HCT116 (cell line): ENCODE measurements around the gene FALEC. TPM values are rescaled to one million over a fixed set of nuclear protein-coding genes. Genes with fewer than 3 reads are reported as not detected.

ENCODE experiments used
- ATAC-seq: fragments of 200-7000 bp; cut with Tn5 transposase; 2 replicates; pipeline ENCODE4 v1.9.1; 2020; ENCODE audit warnings: mild to moderate bottlenecking, moderate library complexity
- BruUV-seq: library from RNA; stranded (reverse); fragments of 400-500 nt; replicated peaks from 2 replicates; lab custom pipeline; 2021; lab: Mats Ljungman, UMichigan
- CTCF ChIA-PET: fragments of 300-600 bp; sonication (Branson Sonifier 250); formaldehyde crosslinking; loops from one replicate; lab custom pipeline; 2021; ENCODE audit warnings: antibody characterized with exemption; lab: Charles Lee
- POLR2A ChIA-PET: fragments of 300-600, 350-600 bp; sonication (Branson Sonifier 250); formaldehyde crosslinking; loops from one replicate; lab custom pipeline; 2021; ENCODE audit warnings: antibody characterized with exemption; lab: Charles Lee
- RAD21 ChIA-PET, 2 experiments: fragments of 300-600 bp; sonication (Branson Sonifier 250); formaldehyde crosslinking; loops; one replicate each; lab custom pipeline; 2023; ENCODE audit warnings: low total read pairs in 2 of 2; ENCODE audit not compliant: uncharacterized antibody in 2 of 2, unreplicated experiment in 2 of 2, low non-redundant PET in 1 of 2; lab: Charles Lee
- DNase-seq: peaks from one replicate; pipeline ENCODE4 v3.0.0-alpha.2; 2010; ENCODE audit warnings: low read depth, low spot score
- H2AFZ ChIP-seq: fragments of 200-600 bp; shearing (Covaris generic), sonication (generic); 2 replicates; pipeline ENCODE4 v1.6.1; 2017; ENCODE audit warnings: low read depth, mixed run types, mixed read lengths, antibody characterized with exemption, low read length; ENCODE audit not compliant: poor library complexity, severe bottlenecking
- H3K27ac ChIP-seq: 2 replicates; pipeline ENCODE4 v1.5.1; 2012; ENCODE audit warnings: low read depth, low read length
- H3K27me3 ChIP-seq: fragments of 200-600 bp; sonication (generic); 2 replicates; pipeline ENCODE4 v1.6.1; 2016; ENCODE audit warnings: mixed run types, low read length, mixed read lengths; ENCODE audit not compliant: insufficient read depth
- H3K36me3 ChIP-seq, 2 experiments: fragments of 200-500 bp in 1 of 2; fragments of 200-600 bp in 1 of 2; sonication (Bioruptor generic) in 1 of 2; sonication (generic) in 1 of 2; 2 replicates each; pipeline versions ENCODE4 v1.5.1 to v1.6.1; 2014 to 2016; ENCODE audit warnings: low read length in 2 of 2, inconsistent platforms in 1 of 2, mixed read lengths in 1 of 2, mixed run types in 1 of 2; ENCODE audit not compliant: insufficient read depth in 2 of 2, control insufficient read depth in 1 of 2
- H3K4me1 ChIP-seq, 2 experiments: fragments of 200-600 bp in 1 of 2; sonication (generic) in 1 of 2; 2 replicates each; pipeline versions ENCODE4 v1.5.1 to v1.6.1; 2012 to 2017; ENCODE audit warnings: low read length in 2 of 2, inconsistent platforms in 1 of 2, mild to moderate bottlenecking in 1 of 2, mixed read lengths in 1 of 2, mixed run types in 1 of 2, moderate library complexity in 1 of 2; ENCODE audit not compliant: insufficient read depth in 2 of 2, control insufficient read depth in 1 of 2
- H3K4me2 ChIP-seq: fragments of 200-600 bp; sonication (generic); 2 replicates; pipeline ENCODE4 v1.6.1; 2017; ENCODE audit warnings: mixed run types, low read length, mixed read lengths
- H3K4me3 ChIP-seq, 2 experiments: fragments of 200-600 bp in 1 of 2; sonication (generic) in 1 of 2; replicated peaks in 1 of 2; 2 replicates each; pipeline ENCODE4 v1.5.1; 2011 to 2016; ENCODE audit warnings: low read length in 2 of 2, control low read depth in 1 of 2, low read depth in 1 of 2, mild to moderate bottlenecking in 1 of 2, mixed read lengths in 1 of 2, mixed run types in 1 of 2
- H3K79me2 ChIP-seq: fragments of 200-600 bp; sonication (generic); 2 replicates; pipeline ENCODE4 v1.6.1; 2017; ENCODE audit warnings: mild to moderate bottlenecking, mixed run types, low read length, moderate library complexity, mixed read lengths; ENCODE audit not compliant: insufficient read depth
- H3K9ac ChIP-seq: fragments of 200-600 bp; sonication (generic); 2 replicates; pipeline ENCODE4 v1.6.1; 2016; ENCODE audit warnings: low read length, mixed read lengths
- H3K9me2 ChIP-seq: fragments of 200-600 bp; sonication (generic), shearing (Covaris generic); 2 replicates; pipeline ENCODE4 v1.6.1; 2017; ENCODE audit warnings: mixed run types, mild to moderate bottlenecking, moderate library complexity; ENCODE audit not compliant: insufficient read depth
- H3K9me3 ChIP-seq, 2 experiments: fragments of 200-500 bp in 1 of 2; fragments of 200-600 bp in 1 of 2; sonication (Bioruptor generic) in 1 of 2; sonication (generic) in 1 of 2; 2 replicates each; pipeline ENCODE4 v1.6.1; 2014 to 2017; ENCODE audit warnings: low read length in 2 of 2, mixed read lengths in 2 of 2, inconsistent platforms in 1 of 2, low read depth in 1 of 2, mild to moderate bottlenecking in 1 of 2, mixed run types in 1 of 2, moderate library complexity in 1 of 2; ENCODE audit not compliant: control insufficient read depth in 1 of 2, insufficient read depth in 1 of 2
- H4K20me1 ChIP-seq: fragments of 200-600 bp; sonication (generic), shearing (Covaris generic); 2 replicates; pipeline ENCODE4 v1.6.1; 2017; ENCODE audit warnings: mixed run types, mild to moderate bottlenecking, moderate library complexity; ENCODE audit not compliant: insufficient read depth
- ATF3 ChIP-seq: IDR thresholded peaks from 2 replicates; pipeline ENCODE4 v1.6.1; 2012
- CBX3 ChIP-seq: IDR thresholded peaks from 2 replicates; pipeline ENCODE4 v1.6.1; 2012; ENCODE audit warnings: low read depth
- CEBPB ChIP-seq: IDR thresholded peaks from 2 replicates; pipeline ENCODE4 v1.6.1; 2012; ENCODE audit warnings: low read depth
- CTCF ChIP-seq, 3 experiments: fragments of 200-600 bp in 1 of 3; sonication (generic) in 1 of 3; IDR thresholded peaks in 2 of 3; conservative IDR thresholded peaks in 1 of 3; 2 replicates each; pipeline ENCODE4 v1.5.1; 2012 to 2017; ENCODE audit warnings: low read depth in 2 of 3, low read length in 2 of 3, antibody characterized with exemption in 1 of 3, borderline replicate concordance in 1 of 3, control low read depth in 1 of 3, mild to moderate bottlenecking in 1 of 3, mixed read lengths in 1 of 3, mixed run types in 1 of 3, moderate library complexity in 1 of 3; ENCODE audit not compliant: insufficient read depth in 1 of 3
- EGR1 ChIP-seq: IDR thresholded peaks from 2 replicates; pipeline ENCODE4 v1.6.1; 2012; ENCODE audit warnings: low read depth
- ELF1 ChIP-seq: IDR thresholded peaks from 2 replicates; pipeline ENCODE4 v1.6.1; 2012; ENCODE audit warnings: low read depth, borderline replicate concordance
- EZH2 ChIP-seq: fragments of 200-600 bp; sonication (generic); IDR thresholded peaks from 2 replicates; pipeline ENCODE4 v1.6.1; 2017; ENCODE audit warnings: antibody characterized with exemption, mixed run types
- FOSL1 ChIP-seq: IDR thresholded peaks from 2 replicates; pipeline ENCODE4 v1.6.1; 2012; ENCODE audit warnings: low read depth
- JUND ChIP-seq: IDR thresholded peaks from 2 replicates; pipeline ENCODE4 v1.6.1; 2012
- MAX ChIP-seq: IDR thresholded peaks from 2 replicates; pipeline ENCODE4 v1.6.1; 2012
- POLR2A ChIP-seq: IDR thresholded peaks from 2 replicates; pipeline ENCODE4 v1.7.0; 2011; ENCODE audit warnings: borderline replicate concordance; ENCODE audit not compliant: insufficient read depth, insufficient read length; ENCODE audit errors: extremely low read depth
- POLR2AphosphoS5 ChIP-seq: IDR thresholded peaks from 2 replicates; pipeline ENCODE4 v1.6.1; 2011; ENCODE audit warnings: mild to moderate bottlenecking, low read depth, low read length, moderate library complexity
- RAD21 ChIP-seq: IDR thresholded peaks from 2 replicates; pipeline ENCODE4 v1.6.1; 2012; ENCODE audit warnings: low read depth, mild to moderate bottlenecking
- SIN3A ChIP-seq: IDR thresholded peaks from 2 replicates; pipeline ENCODE4 v1.6.1; 2012; ENCODE audit warnings: low read depth
- TCF7L2 ChIP-seq: IDR thresholded peaks from 2 replicates; pipeline ENCODE4 v1.7.0; 2011; ENCODE audit warnings: borderline replicate concordance, inconsistent platforms; ENCODE audit not compliant: insufficient read depth, insufficient read length; ENCODE audit errors: extremely low read depth
- YY1 ChIP-seq: IDR thresholded peaks from 2 replicates; pipeline ENCODE4 v1.6.1; 2011; ENCODE audit warnings: low read length, low read depth, moderate library complexity, mild to moderate bottlenecking; ENCODE audit not compliant: insufficient replicate concordance; ENCODE audit errors: extremely low read depth
- ZBTB33 ChIP-seq: IDR thresholded peaks from 2 replicates; pipeline ENCODE4 v1.6.1; 2011; ENCODE audit warnings: mild to moderate bottlenecking, low read length, moderate library complexity; ENCODE audit not compliant: insufficient replicate concordance; ENCODE audit errors: extremely low read depth
- ZFX ChIP-seq: fragments of 450-650 bp; IDR thresholded peaks from 2 replicates; pipeline ENCODE4 v1.6.1; 2017
- ZNF274 ChIP-seq: fragments of 200-500 bp; sonication (Bioruptor generic); IDR thresholded peaks from 2 replicates; pipeline ENCODE4 v1.6.1; 2014; ENCODE audit warnings: mild to moderate bottlenecking, low read depth, low read length, inconsistent platforms
- intact Hi-C: fragments of 100-400 bp; cut with micrococcal nuclease; formaldehyde crosslinking; loops from 2 replicates; pipeline ENCODE4 v1.10.0; 2022
- total RNA-seq: library from RNA; stranded (reverse); gene quantifications from one replicate; pipeline ENCODE4 v1.2.1, GENCODE V29; 2021; ENCODE audit not compliant: unreplicated experiment

FALEC gene
- total RNA-seq, 1 experiment from 2014 or later, result 0.59 TPM

- Histone ChIP-seq H2AFZ (no peak overlapping the region), H4K20me1 (no peaks in the 10 kb centered on the region), H3K27me3 (no peaks in the 10 kb centered on the region), H3K9me3 (no peaks in the 10 kb centered on the region), H3K4me3 (no peak overlapping the region), H3K4me2 (no peak overlapping the region), H3K9ac (no peak overlapping the region), H3K4me1 (peaks cover 2 to 14% of the 10 kb centered on the region in 2 experiments; a peak in 3 of 4 replicates), H3K27ac (no peak overlapping the region), H3K36me3 (no peaks in the 10 kb centered on the region), H3K79me2 (no peaks in the 10 kb centered on the region), H3K9me2 (no peaks in the 10 kb centered on the region)
- POLR2A ChIA-PET, result no interaction called here
- no TSS peak for BruUV-seq
- CTCF ChIA-PET, result interaction anchor here (1.0 to 1.4 kb wide), 2 partner anchors 12 to 16 kb away, joined by 4 read pairs; no protein-coding TSS in a partner anchor
- intact Hi-C loops, result no loop called here
- RAD21 ChIA-PET, result no interaction called here
- no peak for TF ChIP-seq FOSL1
- TF ChIP-seq JUND, result no peak
- no peak for TF ChIP-seq CBX3
- TF ChIP-seq ATF3, result no peak
- TF ChIP-seq RAD21, result no peak
- no peak for TF ChIP-seq TCF7L2
- no peak for TF ChIP-seq ELF1
- no peak for TF ChIP-seq POLR2A
- TF ChIP-seq EZH2, result no peak
- no peak for TF ChIP-seq ZFX
- TF ChIP-seq CTCF (IDR thresholded peaks at IDR 0.05 in 2 of 3, conservative IDR thresholded peaks at IDR 0.05 in 1 of 3; ENCODE audit: borderline replicate concordance in 1 of 3, insufficient read depth in 1 of 3, low read depth in 2 of 3, low read length in 2 of 3), result no peak
- TF ChIP-seq ZNF274, result no peak
- no peak for TF ChIP-seq POLR2AphosphoS5
- no peak for TF ChIP-seq MAX
- TF ChIP-seq EGR1, result no peak
- TF ChIP-seq SIN3A, result no peak
- TF ChIP-seq CEBPB, result no peak
- TF ChIP-seq YY1, result no peak
- TF ChIP-seq ZBTB33, result no peak
- DNase-seq, result no peak
- no peak for ATAC-seq
These were observed 28.7 kb downstream of the FALEC start for GRCh38 chr1:150544204-150544603.
